Pancreas (tissue), 10 donors: Measurements from ENCODE around the gene SHROOM4. TPM values are rescaled to one million over a fixed set of nuclear protein-coding genes. Genes with fewer than 3 reads are reported as not detected.

Experiments used
- ATAC-seq, 4 donors: fragments of 200-7000 bp; cut with Tn5 transposase; one replicate each; pipeline versions ENCODE4 v1.8.0 to v1.9.1; 2020; ENCODE audit warnings: mild to moderate bottlenecking in 4 of 4, moderate library complexity in 4 of 4
- DNase-seq, 6 donors: peaks; one replicate each; pipeline ENCODE4 v3.0.0-alpha.2; 2020
- FAIRE-seq: peaks from 2 replicates; lab custom pipeline; 2012; peaks lifted over from hg19 to GRCh38; lab: Jason Lieb, UNC
- H3K27ac ChIP-seq, 4 donors: fragments of 200-600 bp; sonication (generic); 1 replicate in 3 of 4; 2 replicates in 1 of 4; pipeline versions ENCODE4 v1.5.0 to v1.8.0; 2020
- H3K27me3 ChIP-seq, 4 donors: fragments of 200-600 bp; one replicate each; pipeline ENCODE4 v1.8.0; 2021
- H3K36me3 ChIP-seq, 3 donors: fragments of 200-600 bp; sonication (generic) in 1 of 3; one replicate each; pipeline versions ENCODE4 v1.5.0 to v1.8.0; 2020 to 2021
- H3K4me1 ChIP-seq, 3 donors: fragments of 200-600 bp; one replicate each; pipeline ENCODE4 v1.8.0; 2021
- H3K4me3 ChIP-seq, 4 donors: fragments of 200-600 bp; sonication (generic) in 2 of 4; one replicate each; pipeline versions ENCODE4 v1.5.0 to v1.8.0; 2020 to 2021
- H3K9me3 ChIP-seq, 4 donors: fragments of 200-600 bp; one replicate each; pipeline ENCODE4 v1.8.0; 2021
- WGBS, 2 donors: extraction: QIAGEN DNeasy Blood & Tissue Kit; methylation state at CpG; one replicate each; pipeline ENCODE4 v1.1.7; 2013; 5-methylcytosine and 5-hydroxymethylcytosine counted together
- intact Hi-C, 3 donors: fragments of 100-400 bp; cut with DNase I; formaldehyde crosslinking; loops; one replicate each; pipeline versions ENCODE4 v1.11.1 to v1.14.2; 2022
- polyA plus RNA-seq, 2 donors: library from polyadenylated mRNA; stranded (reverse); fragments of 200-250 nt; gene quantifications; one replicate each; pipeline ENCODE4 v1.2.3, GENCODE V29; 2013
- total RNA-seq, 6 donors: library from RNA; stranded (reverse); fragmentation: NEBNext Ultra II Directional in 4 of 6; extraction: Animal tissue kit (Norgen Biotek cat#: 25700) in 4 of 6; gene quantifications; one replicate each; pipeline versions ENCODE4 v1.2.1 to v1.2.4, GENCODE V29; 2021 to 2023
- TF ChIP-seq, protein P1 (sequence below), 4 donors: fragments of 200-600 bp; sonication (generic) in 3 of 4; IDR thresholded peaks; one replicate each; pipeline versions ENCODE4 v1.5.0 to v1.8.0; 2021; ENCODE audit warnings: antibody characterized with exemption in 4 of 4
- donor health status: healthy with polysubstance abuse.
- donor health status: DM: no; HTN: no; CAD: no; lungs with moderate emphysema.
- donor health status: DM: no; HTN: no; CAD: no.
- donor health status: control.
- donor health status: control.
- donor health status: Bipolar disorder and iron deficiency.
- donor health status: DM: yes; HTN: yes; CAD: no.
- donor health status: DM: no; HTN: no; CAD: no.
- donor health status: DM: no; HTN: no; CAD: no.
- donor health status: DM: yes; HTN: yes; CAD: no.

Gene SHROOM4
- total and polyA plus RNA-seq, 8 donors = 0.46 to 1.7 (median 0.98) TPM

- intact Hi-C loops = no loop called here
- no peaks in the 10 kb centered on the region for H3K36me3 ChIP-seq
- no peak overlapping the region for H3K27ac ChIP-seq
- no peaks in the 10 kb centered on the region for H3K4me1 ChIP-seq
- ATAC-seq (no peak), FAIRE-seq (no peak), DNase-seq (no peak)
- 61 to 72% methylated on average over 2 of the region's 2 CpGs for WGBS, 2 donors
- H3K9me3 ChIP-seq = no peaks in the 10 kb centered on the region
- H3K27me3 ChIP-seq = peaks cover 0 to 19% (median 0%) of the 10 kb centered on the region in 4 donors
- H3K4me3 ChIP-seq = no peak overlapping the region
- TF ChIP-seq, protein P1, sequence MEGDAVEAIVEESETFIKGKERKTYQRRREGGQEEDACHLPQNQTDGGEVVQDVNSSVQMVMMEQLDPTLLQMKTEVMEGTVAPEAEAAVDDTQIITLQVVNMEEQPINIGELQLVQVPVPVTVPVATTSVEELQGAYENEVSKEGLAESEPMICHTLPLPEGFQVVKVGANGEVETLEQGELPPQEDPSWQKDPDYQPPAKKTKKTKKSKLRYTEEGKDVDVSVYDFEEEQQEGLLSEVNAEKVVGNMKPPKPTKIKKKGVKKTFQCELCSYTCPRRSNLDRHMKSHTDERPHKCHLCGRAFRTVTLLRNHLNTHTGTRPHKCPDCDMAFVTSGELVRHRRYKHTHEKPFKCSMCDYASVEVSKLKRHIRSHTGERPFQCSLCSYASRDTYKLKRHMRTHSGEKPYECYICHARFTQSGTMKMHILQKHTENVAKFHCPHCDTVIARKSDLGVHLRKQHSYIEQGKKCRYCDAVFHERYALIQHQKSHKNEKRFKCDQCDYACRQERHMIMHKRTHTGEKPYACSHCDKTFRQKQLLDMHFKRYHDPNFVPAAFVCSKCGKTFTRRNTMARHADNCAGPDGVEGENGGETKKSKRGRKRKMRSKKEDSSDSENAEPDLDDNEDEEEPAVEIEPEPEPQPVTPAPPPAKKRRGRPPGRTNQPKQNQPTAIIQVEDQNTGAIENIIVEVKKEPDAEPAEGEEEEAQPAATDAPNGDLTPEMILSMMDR (IDR thresholded peaks at IDR 0.05) = no peak
Measured at GRCh38 chrX:50825825-50826224, 11.8 kb upstream of the SHROOM4 start.

- Histone ChIP-seq H3K4me1 (no peaks in the 10 kb centered on the region), H3K27me3 (peaks cover 0 to 19% (median 4%) of the 10 kb centered on the region in 4 donors), H3K27ac (no peak overlapping the region), H3K9me3 (no peaks in the 10 kb centered on the region), H3K36me3 (no peaks in the 10 kb centered on the region), H3K4me3 (no peak overlapping the region)
- TF ChIP-seq, protein P1 (IDR thresholded peaks at IDR 0.05) = no peak
- intact Hi-C loops = no loop called here
- 68 to 73% methylated on average over 1 of the region's 1 CpG for WGBS, 2 donors
- FAIRE-seq = no peak
- DNase-seq = no peak
- no peak for ATAC-seq
Measured at GRCh38 chrX:50818986-50819385, 5.0 kb upstream of the SHROOM4 start.

DNA sequence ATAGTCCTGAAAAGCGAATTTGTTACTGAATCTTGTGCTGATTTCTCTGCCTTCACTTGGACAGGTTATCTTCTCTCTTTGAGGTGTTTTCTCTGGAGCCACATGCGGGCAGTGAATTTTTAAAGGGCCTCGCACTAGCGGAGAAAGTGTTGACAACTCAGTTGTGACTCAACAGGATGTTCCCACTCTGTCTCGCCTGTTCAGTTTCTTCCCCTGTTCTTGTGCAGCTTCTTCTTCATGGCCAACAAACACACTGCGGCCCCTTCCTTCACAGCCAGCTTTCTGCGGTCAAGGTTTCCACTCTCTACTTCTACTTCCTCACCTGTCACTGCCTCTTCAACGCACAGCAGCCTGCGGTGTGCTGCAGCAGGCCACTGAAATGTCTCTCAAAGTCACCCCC is 1.1 kb upstream of the SHROOM4 start:
- WGBS, 2 donors = 72 to 90% methylated on average over 9 of the region's 9 CpGs
- Histone ChIP-seq H3K4me3 (no peak overlapping the region), H3K27ac (no peak overlapping the region), H3K27me3 (peaks cover 0 to 15% (median 4%) of the 10 kb centered on the region in 4 donors), H3K9me3 (no peaks in the 10 kb centered on the region), H3K36me3 (no peaks in the 10 kb centered on the region), H3K4me1 (no peaks in the 10 kb centered on the region)
- intact Hi-C loops = no loop called here
- TF ChIP-seq, protein P1 (IDR thresholded peaks at IDR 0.05) = no peak
- no peak for ATAC-seq
- no peak for FAIRE-seq
- DNase-seq = no peak

GRCh38 chrX:50814701-50815100 is 707 bp upstream of the SHROOM4 start:
- intact Hi-C loops = no loop called here
- H3K9me3 ChIP-seq = no peaks in the 10 kb centered on the region
- no peak overlapping the region for H3K4me3 ChIP-seq
- H3K36me3 ChIP-seq = no peaks in the 10 kb centered on the region
- FAIRE-seq (no peak), DNase-seq (peak in 1 of 6 donors; percentile 10), ATAC-seq (no peak)
- peaks cover 0 to 15% (median 2%) of the 10 kb centered on the region in 4 donors for H3K27me3 ChIP-seq
- 69 to 81% methylated on average over 6 of the region's 6 CpGs for WGBS, 2 donors
- H3K4me1 ChIP-seq = no peaks in the 10 kb centered on the region
- no peak overlapping the region for H3K27ac ChIP-seq
- TF ChIP-seq, protein P1 (IDR thresholded peaks at IDR 0.05) = no peak

GRCh38 chrX:50812995-50813842 is 775 bp downstream of the SHROOM4 start:
- ATAC-seq (peak; percentile 67 to 84 (median 72)), DNase-seq (peak; percentile 23 to 72 (median 43)), FAIRE-seq (no peak)
- TF ChIP-seq, protein P1 (IDR thresholded peaks at IDR 0.05) = no peak
- no peaks in the 10 kb centered on the region for H3K36me3 ChIP-seq
- no peaks in the 10 kb centered on the region for H3K9me3 ChIP-seq
- peaks cover 0 to 5% (median 2%) of the 10 kb centered on the region in 4 donors for H3K27me3 ChIP-seq
- peak overlapping the region; percentile 5 to 32 (median 26) for H3K4me3 ChIP-seq
- intact Hi-C loops = no loop called here
- 2 to 24% methylated on average over 48 to 59 of the region's 59 CpGs for WGBS, 2 donors
- peak overlapping the region in 2 of 4 donors; percentile 18 to 19 for H3K27ac ChIP-seq
- H3K4me1 ChIP-seq = no peaks in the 10 kb centered on the region
